SKM-1 treated with dmso at 0.1 percent for 144 hours (cell line): Measurements from ENCODE around the gene CTTNBP2NL.
"Not testable (repeated sequence)": the region's sequence is repeated elsewhere in the genome, so short reads cannot be mapped to it uniquely, and the experiment has no call there.

Experiments used
- DNase-seq: peaks from one replicate; lab custom pipeline; 2025; ENCODE audit not compliant: unreplicated experiment; lab: John Stamatoyannopoulos, UW

The CTTNBP2NL gene

DNA sequence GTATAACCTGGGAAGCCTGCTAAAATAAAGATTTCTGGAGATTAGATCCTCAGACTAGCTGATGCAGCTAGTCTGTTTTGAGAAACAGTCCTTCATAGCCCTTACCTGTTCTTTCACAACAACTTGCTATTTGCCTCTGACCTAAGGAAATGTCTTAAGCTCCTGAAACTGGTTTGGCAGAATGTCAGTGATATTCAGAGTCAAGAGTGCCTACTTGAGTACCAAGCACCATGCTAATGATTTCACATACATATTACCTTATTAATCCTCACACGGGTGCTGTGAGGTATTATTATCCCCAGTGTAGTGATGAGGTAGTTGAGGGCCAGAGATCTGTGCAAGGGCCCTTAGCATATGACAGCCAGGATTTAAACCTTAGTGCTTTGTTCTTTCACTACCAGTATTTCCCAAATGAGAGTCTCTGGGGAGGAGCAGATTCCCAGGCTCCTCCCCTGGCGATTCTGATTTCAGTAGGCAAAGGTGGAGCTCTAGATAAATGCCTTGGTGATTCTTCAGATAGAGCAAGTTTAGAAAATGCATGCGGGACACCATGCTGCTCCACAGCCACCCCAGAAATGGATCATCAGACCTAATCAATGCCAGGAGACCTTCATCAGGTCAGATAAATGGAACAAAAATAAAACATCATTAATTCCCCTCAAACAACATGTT, 65.3 kb downstream of the CTTNBP2NL start:
- DNase-seq: no peak

DNA sequence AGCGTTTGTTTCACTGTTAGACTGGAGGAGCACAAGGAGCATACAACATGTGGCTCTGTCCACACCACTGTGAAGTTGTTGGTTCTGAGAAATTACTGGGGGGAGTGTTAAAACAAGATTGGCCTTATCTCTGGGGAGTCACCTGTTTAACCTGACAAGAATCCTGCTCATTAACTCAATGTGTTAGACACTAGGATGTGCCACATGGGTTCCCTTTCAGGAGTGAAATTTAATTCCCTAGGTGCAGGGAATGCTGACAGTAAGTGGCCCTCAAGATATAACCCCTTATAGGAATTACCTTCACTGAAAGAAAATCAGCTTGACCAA, 66.9 kb downstream of the CTTNBP2NL start:
- no peak for DNase-seq

DNA sequence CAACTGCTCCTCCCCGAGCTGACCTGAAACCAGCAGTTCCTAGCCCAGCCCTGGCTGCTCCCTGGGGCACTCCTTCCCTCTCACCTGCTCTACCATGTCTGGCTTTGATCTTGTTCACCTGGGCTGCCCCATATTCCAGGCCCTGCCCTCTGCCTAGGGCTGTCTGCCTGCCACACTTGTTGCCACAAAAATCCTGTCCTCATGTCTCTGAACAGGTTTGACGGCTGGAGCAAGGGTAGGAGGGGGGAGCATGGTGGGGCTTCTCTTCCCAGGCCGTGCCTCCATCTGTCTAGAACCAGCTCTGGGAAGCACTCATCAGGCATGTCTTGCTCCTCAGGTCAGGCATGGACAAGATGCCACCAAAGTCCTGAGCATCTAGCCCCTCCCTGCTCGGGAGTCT, 68.5 kb downstream of the CTTNBP2NL start:
- DNase-seq: no peak

DNA sequence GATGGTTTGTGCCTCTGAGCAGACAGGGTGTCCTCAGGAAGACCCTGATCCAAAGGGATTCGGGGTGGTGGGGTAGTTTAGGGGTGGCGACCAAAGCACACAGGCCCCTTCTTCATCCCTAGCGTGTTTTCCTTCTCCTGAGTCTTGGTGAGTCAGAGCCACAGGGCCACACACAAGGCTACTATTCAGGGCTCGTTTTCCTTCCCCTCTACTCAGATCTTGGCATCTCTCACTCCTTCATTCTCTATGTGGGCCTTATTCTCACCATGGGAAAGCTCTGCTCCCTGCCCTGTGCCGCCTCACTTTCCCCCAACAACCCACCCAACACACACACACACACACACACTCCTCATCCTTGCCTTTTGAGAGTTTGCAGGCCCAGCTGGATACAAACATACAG, 69.1 kb downstream of the CTTNBP2NL start:
- no peak for DNase-seq

DNA sequence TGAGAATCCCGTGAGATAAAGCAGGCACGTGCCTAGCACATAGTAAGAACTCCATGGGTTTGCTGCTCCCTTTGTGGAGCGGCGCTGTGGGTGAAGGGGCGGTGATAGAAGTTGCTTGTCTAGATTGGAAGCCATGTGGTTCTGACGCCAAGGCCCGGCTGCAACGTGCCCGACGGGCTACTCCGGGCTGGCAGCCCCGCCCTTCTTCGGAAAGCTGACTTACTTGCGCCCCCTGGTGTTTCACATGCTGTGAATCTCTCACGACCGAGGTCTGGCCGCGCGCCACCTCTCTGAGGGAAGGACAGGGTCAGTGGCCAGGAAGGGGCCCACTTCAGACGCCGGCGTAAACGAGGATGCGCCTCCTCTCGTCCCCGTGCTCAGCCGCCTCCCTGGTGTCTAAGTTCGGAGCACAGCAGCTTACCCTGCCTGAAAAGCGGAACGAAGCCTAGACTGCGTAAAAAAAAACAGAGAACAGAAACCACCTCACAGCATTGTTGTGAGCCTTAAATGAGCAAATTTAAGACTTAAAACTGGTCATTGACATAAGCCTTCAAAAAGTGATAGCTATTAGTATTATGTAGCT, 70.2 kb downstream of the CTTNBP2NL start:
- peak; percentile 98 for DNase-seq

DNA sequence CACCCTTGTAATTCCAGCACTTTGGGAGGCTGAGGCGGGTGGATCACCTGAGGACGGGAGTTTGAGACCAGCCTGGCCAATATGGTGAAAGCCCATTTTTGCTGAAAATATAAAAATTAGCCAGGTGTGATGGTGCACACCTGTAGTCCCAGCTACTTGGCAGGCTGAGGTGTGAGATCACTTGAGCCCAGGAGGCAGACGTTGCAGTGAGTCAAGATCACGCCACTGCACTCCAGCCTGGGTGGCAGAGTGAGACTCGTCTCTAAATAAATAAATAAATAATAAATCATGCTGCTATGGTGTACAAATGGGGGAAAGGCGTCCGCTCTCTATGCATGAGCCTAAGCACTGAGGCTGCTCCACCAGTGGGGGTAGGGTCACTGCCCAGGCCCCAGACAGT, 74.3 kb downstream of the CTTNBP2NL start:
- DNase-seq: not testable (repeated sequence)

DNA sequence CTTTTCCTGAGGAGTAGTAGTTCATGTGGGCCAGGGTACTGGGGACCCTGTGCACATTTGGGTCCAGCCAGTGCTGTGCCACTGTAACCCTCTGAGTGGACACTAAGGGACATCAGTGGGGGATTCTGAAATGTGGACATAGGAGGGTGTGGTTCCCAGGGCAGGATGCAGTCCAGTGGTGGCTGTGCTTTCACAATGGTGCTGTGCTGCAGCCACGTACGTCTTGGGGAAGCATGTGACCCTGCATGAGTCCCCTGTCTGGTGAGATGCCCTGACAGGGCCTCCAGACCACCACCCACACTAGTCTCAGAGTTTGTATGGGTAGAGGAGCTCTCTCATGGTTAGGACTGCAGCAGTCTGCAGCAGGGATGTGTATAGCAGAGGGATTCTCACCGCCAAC, 75.0 kb downstream of the CTTNBP2NL start:
- DNase-seq: no peak

DNA sequence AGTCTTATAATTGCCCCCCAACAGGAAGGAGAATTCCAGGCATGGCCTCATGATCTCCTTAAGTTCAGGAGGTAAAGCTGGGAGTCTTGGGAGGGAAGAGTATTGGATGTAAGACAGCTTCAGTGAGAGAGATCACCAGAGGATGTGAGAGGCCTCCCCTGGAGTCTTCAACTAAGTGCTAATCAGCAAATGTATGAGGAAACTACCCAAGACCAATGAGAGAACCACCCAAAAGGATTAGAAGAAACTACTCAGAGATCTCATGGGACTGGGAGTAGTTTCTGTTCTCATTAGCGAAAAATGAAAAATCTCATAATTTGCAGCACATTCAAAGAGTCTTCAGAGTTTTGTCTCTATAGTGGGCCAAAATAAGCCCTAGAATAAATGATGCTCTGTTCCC, 76.1 kb downstream of the CTTNBP2NL start:
- DNase-seq: no peak

DNA sequence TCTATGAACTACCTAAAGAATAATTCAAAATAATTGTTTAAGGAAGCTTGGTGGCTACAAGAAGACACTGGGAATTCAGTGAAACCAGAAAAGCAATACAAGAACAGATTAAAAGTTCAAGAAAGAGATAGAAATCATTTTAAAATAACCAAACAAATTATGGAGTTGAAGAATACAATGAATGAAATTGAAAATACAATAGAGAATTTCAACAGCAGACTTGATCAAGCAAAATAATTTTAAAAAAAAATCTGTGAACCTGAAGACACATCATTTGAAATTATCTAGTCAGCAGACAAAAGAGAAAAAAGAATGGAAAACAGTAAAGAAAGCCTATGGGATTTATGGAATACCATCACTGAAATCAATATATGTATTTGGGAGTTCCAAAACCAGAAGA, 81.5 kb downstream of the CTTNBP2NL start:
- no peak for DNase-seq

DNA sequence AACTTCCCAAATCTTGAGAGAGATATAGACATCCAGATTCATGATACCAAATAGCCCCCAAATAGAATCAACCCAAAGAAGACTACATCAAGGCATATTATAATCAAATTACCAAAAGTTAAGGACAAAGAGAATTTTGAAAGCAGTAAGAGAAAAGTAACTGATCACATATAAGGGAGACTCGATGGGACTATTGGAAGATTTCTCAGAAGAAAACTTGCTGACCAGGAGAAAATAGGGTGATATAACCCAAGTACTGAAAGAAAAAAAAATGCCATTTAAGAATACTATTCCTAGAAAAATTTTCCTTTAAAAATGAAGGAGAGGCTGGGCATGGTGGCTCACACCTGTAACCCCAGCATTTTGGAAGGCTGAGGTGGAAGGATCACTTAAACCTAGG, 82.3 kb downstream of the CTTNBP2NL start:
- DNase-seq: no peak

DNA sequence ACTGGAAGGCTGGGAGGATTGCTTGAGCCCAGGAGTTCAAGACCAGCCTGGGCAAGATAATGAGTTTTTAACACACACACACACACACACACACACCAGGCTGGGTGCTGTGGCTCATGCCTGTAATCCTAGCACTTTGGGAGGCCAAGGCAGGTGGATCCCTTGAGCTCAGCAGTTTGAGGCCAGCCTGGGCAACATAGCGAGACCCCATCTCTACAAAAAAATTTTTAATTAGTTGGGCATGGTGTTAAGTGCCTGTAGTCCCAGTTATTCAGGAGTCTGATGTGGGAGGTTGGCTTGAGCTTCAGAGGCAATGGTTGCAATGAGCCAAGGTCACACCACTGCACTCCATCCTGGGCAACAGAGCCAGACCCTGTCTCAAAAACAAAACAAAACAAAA, 90.0 kb downstream of the CTTNBP2NL start:
- DNase-seq: not testable (repeated sequence)

DNA sequence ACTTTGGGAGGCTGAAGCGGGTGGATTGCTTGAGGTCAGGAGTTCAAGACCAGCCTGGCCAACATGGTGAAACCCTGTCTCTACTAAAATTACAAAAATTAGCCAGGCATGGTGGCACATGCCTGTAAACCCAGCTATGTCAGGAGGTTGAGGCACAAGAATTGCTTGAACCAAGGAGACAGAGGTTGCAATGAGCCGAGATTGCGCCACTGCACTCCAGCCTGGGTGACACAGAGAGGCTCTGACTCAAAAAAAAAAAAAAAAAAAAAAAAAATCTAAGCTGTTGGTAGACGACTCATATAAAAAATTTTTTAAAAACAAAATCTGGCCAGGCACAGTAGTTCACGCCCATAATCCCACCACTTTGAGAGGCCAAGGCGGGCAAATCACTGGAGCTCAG, 91.7 kb downstream of the CTTNBP2NL start:
- not testable (repeated sequence) for DNase-seq

DNA sequence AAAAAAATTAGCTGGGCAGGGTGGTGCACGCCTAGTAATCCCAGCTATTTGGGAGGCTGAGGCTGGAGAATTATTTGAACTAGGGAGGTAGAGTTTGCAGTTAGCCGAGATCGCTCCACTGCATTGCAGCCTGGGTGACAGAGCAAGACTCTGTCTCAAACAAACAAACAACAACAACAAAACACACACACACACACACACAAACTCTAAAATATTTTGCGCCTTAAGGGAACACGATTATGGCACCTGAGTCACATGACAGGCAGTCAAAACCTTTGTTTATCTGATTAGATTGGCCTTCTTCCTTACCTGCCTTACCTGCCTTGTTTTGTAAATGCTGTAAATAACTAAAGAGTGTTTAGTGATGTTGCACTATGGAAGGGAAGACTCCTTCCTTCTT, 92.1 kb downstream of the CTTNBP2NL start:
- no peak for DNase-seq

DNA sequence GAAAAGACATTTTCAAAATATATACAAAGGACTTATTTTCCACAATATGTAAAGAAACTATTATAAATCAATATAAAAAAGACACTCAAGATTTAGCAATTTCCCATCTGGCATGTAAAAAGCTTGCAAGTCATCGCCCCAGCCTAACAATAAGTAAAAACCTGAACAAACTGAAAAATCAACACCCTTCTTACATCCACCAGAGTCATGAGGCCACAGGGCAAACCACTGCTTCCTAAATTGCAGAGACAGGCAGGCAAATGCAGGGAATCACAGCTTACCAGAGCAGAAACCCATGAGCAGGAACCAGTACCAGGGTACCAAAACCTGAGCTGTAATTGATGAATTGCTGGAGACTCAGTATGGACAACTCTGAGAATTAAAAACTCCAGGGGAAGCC, 96.1 kb downstream of the CTTNBP2NL start:
- no peak for DNase-seq

DNA sequence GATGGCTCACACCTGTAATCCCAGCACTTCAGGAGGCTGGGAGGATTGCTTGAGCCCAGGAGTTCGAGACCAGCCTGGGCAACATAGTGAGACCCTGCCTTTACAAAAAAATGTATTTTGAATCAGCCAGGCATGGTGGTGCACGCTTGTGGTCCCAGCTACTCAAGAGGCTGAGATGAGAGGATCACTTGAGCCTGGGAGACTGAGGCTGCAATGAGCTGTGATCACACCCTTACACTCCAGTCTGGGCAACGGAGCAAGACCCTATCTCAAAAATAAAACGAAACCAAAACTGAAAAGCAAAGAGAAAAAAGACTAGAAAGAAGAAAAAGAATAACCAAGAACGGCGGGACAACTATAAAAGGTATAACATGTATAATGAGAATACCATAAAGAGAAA, 97.3 kb downstream of the CTTNBP2NL start:
- no peak for DNase-seq

DNA sequence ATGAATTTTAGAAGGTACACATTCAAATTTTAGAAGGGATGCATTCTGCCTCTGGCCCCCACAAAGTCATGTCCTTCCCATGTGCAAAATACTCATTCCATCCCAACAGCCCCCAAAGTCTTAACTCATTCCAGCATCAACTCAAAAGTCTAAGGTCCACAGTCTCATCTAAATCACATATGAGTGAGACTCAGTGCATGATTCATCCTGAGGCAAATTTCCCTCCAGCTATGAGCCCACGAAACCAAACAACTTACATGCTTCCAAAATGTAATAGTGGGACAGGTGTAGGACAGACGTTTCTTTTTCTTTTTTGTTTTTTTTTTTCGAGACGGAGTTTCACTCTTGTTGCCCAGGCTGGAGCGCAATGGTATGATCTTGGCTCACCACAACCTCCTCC, 100.3 kb downstream of the CTTNBP2NL start:
- DNase-seq: no peak

DNA sequence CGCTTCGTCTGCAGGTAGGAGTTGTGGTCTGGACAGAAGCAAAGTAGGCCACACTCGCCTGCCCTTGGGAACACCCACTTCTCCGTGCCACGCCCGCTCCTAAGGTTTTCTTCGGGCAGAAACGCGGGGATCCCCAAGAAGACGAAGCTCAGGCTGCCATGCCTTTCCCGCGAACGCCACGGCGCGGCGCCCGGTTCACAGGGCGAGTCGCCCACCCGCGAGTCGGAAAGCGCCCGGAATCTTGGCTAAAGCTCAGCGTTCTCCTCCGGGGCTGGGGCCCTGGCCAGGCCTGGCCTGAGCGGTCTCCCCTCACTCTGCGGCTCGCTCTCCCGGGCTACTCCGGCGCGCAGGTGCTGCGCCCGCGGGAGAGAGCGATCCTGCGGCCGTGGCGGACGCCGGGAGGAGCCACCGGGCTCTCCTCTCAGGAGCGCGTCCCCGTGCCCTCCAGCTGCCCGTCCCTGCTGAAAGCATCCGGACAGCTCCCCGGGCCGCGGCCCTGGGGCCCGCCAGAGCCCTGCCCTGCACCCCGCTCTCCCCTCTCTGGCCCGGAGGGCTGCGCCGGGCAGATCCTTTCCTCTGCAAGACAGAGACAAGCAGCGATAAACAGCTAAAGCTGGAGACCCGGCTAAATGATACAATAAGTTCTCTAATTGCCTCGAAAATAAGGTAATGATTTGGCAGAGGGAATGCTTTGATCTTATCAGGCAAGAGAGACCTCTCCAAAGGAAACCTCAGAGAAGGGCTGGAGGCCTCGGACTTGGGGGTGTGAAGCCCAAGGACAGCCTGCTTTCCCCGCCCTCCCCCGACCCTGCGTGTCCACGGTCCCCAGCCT, 106.0 kb downstream of the CTTNBP2NL start:
- DNase-seq: no peak

DNA sequence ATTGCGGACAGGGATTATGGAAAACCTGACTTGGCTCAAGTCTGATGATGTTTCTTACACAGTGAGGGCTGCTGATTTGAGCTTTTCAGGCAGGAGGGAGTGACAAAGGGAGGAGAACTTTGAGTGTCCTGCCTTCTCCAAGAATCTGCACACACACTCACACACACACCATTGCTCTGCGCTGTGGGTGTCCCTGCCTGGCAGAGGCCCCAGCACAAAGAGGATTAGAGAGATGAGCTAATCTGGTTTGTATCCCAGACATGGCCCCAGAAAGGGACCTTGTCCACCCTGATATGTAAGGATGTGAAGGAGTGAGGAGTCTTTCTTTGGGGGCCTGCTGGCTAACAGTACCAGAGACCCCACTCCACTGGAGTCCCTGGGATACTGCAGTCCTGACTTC, 106.8 kb downstream of the CTTNBP2NL start:
- no peak for DNase-seq

DNA sequence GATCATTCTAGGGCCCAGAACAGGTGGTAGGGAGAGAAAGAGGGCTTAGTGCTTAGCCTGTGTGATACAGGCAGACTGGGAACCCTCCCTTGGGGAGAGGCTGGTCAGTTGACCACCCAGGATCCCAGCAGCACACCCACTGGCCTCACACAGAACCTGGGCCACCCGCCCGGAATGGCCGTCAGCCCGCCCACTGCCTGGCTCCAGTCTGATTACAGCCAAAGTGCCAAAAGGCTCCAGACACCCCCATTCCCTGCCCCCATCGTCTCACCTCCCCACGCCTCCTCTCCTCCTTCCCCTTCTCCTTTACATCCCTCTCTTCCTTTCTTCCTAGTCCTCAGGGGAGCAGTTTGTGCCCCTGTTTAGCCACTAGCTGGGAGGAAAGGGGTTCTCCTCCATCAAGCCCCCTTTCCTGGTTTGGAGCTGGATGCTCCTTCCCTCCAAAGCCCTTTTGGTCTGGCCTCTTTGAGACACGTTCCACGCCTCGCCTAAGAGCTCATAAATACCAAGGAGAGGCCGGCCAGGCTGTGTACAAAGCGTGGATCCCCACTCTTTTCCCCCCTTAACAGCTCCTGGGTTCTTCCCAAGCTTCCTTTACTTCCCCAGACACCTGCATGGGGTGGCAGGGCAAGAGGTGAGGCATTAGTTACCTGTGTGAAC, 108.1 kb downstream of the CTTNBP2NL start:
- no peak for DNase-seq

DNA sequence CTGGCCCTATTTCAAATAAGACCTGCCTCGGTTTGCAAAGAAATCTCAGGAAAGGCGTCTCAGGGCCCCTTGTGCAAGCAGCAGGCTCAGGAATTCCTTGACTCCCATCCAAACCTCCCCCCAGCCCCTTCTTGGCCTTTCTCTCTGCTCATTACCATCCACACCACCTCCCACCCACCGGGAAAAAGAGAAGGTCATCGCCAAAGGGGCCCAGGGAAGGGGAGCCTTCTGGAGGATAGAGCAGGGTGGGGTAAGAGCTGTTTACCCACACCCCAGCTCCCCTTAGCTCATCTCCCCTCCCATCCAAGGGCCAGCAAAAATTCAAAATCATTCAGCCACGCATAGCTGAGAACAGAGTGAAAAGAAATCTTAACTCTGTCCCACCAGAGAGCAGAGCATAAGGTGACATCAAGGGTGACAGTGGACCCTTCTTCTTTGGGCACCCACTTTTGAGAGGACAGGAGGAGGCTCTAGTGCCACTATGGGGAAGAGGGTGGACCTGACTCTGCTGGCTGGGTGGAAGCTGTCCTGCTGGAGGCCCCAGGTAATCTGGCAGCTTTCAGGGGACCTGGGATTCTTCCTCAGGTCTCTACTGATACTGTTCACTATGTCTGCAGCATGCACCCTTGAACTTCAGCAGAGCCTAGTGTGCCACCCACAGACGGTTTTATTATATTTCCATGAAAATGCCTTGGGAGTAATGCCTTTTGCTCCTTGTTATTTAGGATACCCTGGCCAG, 108.8 kb downstream of the CTTNBP2NL start:
- no peak for DNase-seq

DNA sequence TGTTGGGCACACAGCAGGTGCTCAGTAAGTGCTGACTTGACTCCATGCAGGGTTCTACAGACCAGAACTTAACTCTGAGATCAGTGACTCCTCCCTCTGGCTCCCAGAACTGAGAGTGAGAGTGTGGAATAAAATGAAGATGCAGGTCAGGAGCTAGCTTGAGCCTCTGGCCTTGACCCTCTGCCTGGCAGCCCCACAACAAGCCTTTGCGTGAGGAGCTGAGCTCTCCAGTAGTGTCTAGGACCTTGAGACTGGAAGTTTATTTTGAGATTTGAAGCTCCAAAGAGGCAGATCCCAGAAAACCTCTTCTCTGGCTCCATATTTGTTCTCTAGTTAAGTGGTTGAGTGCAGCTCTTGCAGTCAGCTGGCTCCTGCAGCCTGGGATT, 109.4 kb downstream of the CTTNBP2NL start:
- no peak for DNase-seq
